PC-3 (cell line): ENCODE results near the gene BOLA3.

Source experiments
- CTCF ChIP-seq: fragments of 300-600 bp; sonication (generic); conservative IDR thresholded peaks from 2 replicates; pipeline ENCODE4 v1.5.1; 2017; ENCODE audit warnings: antibody characterized with exemption, low read depth, mild to moderate bottlenecking, low read length
- EZH2phosphoT487 ChIP-seq: fragments of 300-600 bp; sonication (generic); IDR thresholded peaks from 2 replicates; pipeline ENCODE4 v1.6.1; 2018; ENCODE audit warnings: mild to moderate bottlenecking, antibody characterized with exemption, low read length, borderline replicate concordance

GRCh38 chr2:74107071-74107470 lies 40.6 kb downstream of the BOLA3 start:
- TF ChIP-seq CTCF: no peak
- no peak for TF ChIP-seq EZH2phosphoT487
